SJCRH30 (cell line): ENCODE results near the gene KCNS1. TPM values are rescaled to one million over a fixed set of nuclear protein-coding genes. Genes with fewer than 3 reads are reported as not detected.
"Not testable (repeated sequence)": the region's sequence is repeated elsewhere in the genome, so short reads cannot be mapped to it uniquely, and the experiment has no call there.

ENCODE experiments used
- DNase-seq, 2 experiments: peaks; one replicate each; pipeline ENCODE4 v3.0.0-alpha.2; 2015 to 2020
- H3K27ac ChIP-seq: fragments of 250-450 bp; sonication (Bioruptor Pico); 2 replicates; pipeline ENCODE4 v1.5.1; 2020; ENCODE audit warnings: mild to moderate bottlenecking, moderate library complexity
- H3K27me3 ChIP-seq: fragments of 250-450 bp; sonication (Bioruptor Pico); 2 replicates; pipeline ENCODE4 v1.5.1; 2020; ENCODE audit warnings: mild to moderate bottlenecking, moderate library complexity
- H3K36me3 ChIP-seq: fragments of 250-450 bp; sonication (Bioruptor Pico); 2 replicates; pipeline ENCODE4 v1.5.1; 2020; ENCODE audit warnings: mild to moderate bottlenecking, moderate library complexity
- H3K4me1 ChIP-seq: fragments of 250-450 bp; sonication (Bioruptor Pico); 2 replicates; pipeline ENCODE4 v1.5.1; 2020; ENCODE audit warnings: mild to moderate bottlenecking, moderate library complexity
- H3K4me3 ChIP-seq: fragments of 250-450 bp; sonication (Bioruptor Pico); 2 replicates; pipeline ENCODE4 v1.5.1; 2020; ENCODE audit warnings: mild to moderate bottlenecking, moderate library complexity
- H3K9me3 ChIP-seq: fragments of 250-450 bp; sonication (Bioruptor Pico); replicated peaks from 2 replicates; pipeline ENCODE4 v1.5.1; 2020; ENCODE audit warnings: mild to moderate bottlenecking, moderate library complexity
- total RNA-seq: library from RNA; depleted of rRNA; stranded (reverse); fragments of >200 nt; shearing (Covaris generic); gene quantifications from 2 replicates; pipeline ENCODE4 v1.2.3, GENCODE V29; 2014; rRNA removed

KCNS1 gene, protein sequence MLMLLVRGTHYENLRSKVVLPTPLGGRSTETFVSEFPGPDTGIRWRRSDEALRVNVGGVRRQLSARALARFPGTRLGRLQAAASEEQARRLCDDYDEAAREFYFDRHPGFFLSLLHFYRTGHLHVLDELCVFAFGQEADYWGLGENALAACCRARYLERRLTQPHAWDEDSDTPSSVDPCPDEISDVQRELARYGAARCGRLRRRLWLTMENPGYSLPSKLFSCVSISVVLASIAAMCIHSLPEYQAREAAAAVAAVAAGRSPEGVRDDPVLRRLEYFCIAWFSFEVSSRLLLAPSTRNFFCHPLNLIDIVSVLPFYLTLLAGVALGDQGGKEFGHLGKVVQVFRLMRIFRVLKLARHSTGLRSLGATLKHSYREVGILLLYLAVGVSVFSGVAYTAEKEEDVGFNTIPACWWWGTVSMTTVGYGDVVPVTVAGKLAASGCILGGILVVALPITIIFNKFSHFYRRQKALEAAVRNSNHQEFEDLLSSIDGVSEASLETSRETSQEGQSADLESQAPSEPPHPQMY
- total RNA-seq = not detected in 2 replicates

DNA sequence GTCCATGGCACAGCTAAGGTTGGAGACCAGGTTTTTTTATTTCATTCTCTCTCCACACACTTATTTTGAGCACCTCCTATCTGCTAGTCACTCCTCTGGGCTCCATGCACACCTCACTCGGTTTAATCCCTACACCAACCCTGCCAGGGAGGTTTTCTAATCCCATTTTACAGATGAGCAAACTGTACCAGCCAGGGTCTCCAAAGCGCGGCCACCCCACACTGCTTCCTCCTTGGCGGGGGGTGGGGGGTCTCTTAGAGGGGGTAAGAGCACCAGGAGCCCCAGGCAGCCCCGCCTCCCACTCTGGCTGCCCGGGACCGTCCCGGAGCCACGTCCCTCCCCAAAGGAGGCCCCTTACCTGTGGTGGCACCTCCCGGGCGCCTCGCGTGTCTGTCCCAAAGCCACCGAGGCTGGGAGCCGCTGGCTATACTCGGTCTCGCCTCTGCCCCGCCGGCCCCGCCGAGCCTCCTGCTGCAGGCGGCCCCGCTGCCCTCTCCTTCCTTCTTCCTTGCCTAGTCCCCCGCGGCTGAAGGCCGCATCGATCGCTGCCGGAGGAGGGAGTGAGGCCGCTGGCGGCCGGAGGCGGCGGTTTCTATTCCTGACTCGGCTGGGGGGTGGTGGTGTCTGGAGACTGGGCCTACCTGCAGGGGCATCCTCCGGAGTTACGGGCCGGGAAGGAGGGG, at the start of gene KCNS1:
Gene KCNS1, minus strand, starts transcription at position 565 of the 683 bp plus-strand sequence. CDS start 1,891 bp downstream, outside the sequence.
- H3K4me1 ChIP-seq = peaks cover 4% of the 10 kb centered on the region; the same call in 1 of the 2 replicates
- no peak within 1 kb of the TSS for H3K27ac ChIP-seq
- no peak within 1 kb of the TSS for H3K4me3 ChIP-seq
- no peaks in the 10 kb centered on the region for H3K27me3 ChIP-seq
- H3K36me3 ChIP-seq = no peaks in the 10 kb centered on the region
- DNase-seq = no peak
- H3K9me3 ChIP-seq = no peaks in the 10 kb centered on the region

DNA sequence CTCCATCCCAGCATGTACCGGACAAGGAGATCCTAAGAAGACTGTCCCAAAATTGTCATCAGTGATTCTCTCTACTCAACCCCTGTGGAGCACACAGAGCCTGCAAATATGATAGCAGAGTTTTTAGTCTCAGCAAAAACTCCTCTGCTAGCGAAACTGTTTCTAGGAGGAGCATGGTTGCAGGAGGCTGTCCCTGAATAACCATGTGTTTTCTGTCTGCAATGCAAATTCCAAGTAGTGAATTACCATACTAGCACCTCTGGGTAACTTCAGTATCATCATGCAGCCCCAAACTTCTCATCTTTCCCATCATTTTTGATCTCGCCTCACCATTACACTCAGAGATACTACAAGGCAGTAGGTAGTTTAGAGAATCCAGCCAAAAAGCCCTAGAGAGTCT, 48.1 kb upstream of the KCNS1 start:
- no peak for DNase-seq
- H3K27ac ChIP-seq = no peak overlapping the region
- H3K4me3 ChIP-seq = no peak overlapping the region
- no peaks in the 10 kb centered on the region for H3K9me3 ChIP-seq
- no peaks in the 10 kb centered on the region for H3K4me1 ChIP-seq
- H3K36me3 ChIP-seq = no peaks in the 10 kb centered on the region
- peaks cover 9% of the 10 kb centered on the region for H3K27me3 ChIP-seq

DNA sequence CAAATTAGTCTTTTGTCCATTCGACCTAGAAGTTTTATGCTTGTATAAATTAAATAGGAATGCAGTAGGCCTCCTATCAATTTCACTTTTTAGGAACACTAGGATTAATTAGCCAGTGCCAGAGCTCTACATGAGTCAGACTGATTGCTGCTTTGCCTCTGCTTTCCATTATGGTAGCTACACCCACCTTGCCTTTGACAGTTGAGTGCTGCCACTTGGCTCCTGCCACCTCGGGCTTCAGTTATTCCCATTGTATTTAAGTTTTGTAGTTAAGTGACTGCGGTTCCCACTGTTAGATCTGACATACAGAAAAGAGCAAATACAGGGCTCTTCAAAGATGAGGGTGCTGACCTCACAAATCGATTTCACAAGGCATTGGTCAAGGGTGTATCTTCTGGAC, 39.9 kb upstream of the KCNS1 start:
- H3K27ac ChIP-seq = no peak overlapping the region
- DNase-seq = no peak
- H3K36me3 ChIP-seq = no peaks in the 10 kb centered on the region
- H3K27me3 ChIP-seq = peaks cover 29% of the 10 kb centered on the region
- no peaks in the 10 kb centered on the region for H3K4me1 ChIP-seq
- no peaks in the 10 kb centered on the region for H3K9me3 ChIP-seq
- no peak overlapping the region for H3K4me3 ChIP-seq

DNA sequence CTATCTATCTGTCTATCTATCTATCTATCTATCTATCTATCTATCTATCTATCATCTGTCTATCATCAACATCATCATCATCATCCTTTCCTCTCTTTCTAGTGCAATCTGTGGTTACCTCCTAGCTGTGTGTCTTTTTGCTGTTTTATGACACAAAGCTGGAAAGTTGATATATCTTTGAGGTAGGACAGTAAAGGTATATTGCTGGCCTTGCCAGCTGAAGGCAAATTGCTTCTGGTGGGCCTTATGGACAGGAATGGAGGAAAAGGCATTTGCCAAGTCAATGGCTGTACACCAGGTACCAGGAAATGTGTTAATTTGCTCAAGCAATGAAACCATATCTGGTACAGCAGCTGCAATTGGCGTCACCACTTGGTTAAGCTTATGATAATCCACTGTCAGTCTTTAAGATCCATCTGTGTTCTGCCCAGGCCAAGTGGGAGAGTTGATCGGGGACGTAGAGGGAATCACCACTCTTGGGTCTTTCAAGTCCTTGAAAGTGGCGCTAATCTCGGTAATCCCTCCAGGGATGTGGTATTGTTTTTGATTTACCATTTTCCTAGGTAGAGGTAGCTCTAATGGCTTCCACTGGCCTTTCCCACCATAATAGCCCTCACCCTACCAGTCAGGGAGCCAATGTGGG, 38.9 kb upstream of the KCNS1 start:
- peaks cover 28% of the 10 kb centered on the region for H3K27me3 ChIP-seq
- H3K4me3 ChIP-seq, DNase-seq, H3K9me3 ChIP-seq, H3K27ac ChIP-seq, H3K4me1 ChIP-seq, H3K36me3 ChIP-seq: not testable (repeated sequence)

DNA sequence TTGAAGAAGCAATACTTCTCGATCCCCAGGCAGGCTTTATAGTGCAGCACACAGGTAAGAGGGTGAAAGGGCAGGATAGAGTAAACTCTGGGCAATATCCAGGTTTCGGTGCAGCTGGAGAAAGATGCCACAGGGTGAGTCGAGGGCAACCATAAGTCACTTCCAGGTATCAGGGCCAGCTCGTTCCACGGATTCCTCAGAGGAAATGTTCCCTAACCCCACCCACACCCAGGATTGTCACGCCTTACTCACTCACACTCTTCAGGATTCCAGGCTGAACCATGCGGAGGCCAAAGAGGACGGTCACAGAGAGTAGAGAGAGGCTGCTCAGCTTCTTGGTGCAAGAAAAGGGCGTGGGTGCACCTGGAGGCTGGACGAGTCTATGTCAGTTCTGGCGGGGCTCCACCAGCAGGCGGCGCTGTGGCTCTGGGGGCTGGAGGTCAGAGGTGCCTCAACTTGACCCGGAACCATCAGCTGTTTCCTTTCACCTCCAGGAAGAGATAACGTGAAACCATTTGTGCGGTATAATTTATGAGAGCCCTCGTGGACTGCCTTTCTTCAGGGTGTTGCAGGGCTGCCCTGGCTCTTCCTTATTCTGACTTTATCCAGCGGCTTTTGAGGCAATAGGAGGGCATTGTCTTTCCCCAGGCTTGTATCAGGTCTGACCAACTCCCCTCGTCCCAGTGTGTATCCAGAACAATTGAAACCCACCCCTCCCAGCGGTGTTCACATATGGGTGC, 37.8 kb upstream of the KCNS1 start:
- DNase-seq = peak; percentile 70 to 72
- H3K9me3 ChIP-seq = no peaks in the 10 kb centered on the region

DNA sequence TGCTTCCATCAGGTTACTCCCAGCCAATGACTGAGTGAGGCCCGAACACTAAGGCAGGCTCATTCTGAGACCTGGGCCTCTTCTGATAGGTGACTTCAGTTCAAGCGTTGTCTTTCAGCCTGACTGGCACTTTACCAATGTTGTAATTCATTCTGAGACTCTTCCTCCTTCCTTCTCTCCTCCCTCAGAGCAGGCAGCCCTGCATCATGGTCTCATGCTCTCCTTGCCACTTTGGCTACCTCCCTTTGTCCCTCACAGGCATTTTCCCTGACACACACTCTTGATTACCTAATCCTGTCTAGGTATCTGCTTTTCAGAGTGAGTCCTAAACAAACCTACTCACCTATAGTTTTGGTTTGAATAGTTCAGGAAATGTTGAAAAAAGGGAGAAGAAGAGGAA, 36.0 kb upstream of the KCNS1 start:
- no peak for DNase-seq
- Histone ChIP-seq H3K9me3 (no peaks in the 10 kb centered on the region), H3K27ac (no peak overlapping the region), H3K4me3 (no peak overlapping the region), H3K4me1 (no peaks in the 10 kb centered on the region), H3K27me3 (peaks cover 12% of the 10 kb centered on the region), H3K36me3 (no peaks in the 10 kb centered on the region)

More for the DNA sequence above, 37.8 kb upstream of the KCNS1 start:
- Histone ChIP-seq H3K36me3 (no peaks in the 10 kb centered on the region), H3K27me3 (peaks cover 17% of the 10 kb centered on the region), H3K4me3 (no peak overlapping the region), H3K27ac (no peak overlapping the region), H3K4me1 (no peaks in the 10 kb centered on the region)

DNA sequence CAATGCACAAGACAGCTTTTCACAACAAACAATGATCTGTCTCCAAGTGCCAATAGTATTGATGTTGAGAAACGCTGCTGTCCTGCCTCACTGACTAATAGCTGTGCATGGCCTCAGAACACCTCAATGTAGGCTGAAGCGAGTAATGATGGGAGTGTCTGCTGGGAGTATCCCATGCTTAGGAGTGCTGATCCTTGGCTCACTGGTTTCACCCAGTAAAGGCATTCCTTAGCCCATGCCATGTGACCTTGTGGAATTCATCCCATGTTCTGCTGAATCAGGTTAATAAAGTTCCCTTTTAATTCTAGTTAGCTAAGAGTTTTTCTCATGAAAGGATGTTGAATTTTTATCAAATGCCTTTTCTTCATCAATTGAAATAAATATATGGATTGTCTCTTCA, 27.2 kb upstream of the KCNS1 start:
- H3K27ac ChIP-seq = no peak overlapping the region
- no peaks in the 10 kb centered on the region for H3K9me3 ChIP-seq
- no peaks in the 10 kb centered on the region for H3K36me3 ChIP-seq
- no peaks in the 10 kb centered on the region for H3K4me1 ChIP-seq
- H3K27me3 ChIP-seq = peaks cover 8% of the 10 kb centered on the region
- no peak for DNase-seq
- H3K4me3 ChIP-seq = no peak overlapping the region

DNA sequence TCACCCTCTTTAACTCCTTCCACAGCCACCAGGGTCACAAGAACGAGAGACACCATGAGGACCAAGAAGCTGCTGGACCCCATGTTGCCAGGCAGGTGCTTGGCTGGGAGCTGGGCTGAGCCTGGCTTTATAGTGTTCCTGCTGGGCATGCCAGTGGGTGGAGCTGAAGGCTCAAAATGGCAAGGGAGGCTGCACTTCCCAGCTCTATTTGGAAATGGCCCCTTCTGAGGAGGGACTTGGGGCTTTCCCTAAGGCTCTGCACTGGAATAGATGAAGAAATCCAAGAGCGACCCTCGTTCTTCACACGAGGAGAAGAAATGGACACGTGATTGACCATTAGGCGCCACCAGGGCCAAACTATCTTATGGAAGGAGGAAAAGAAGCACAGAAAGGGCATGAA, 23.4 kb upstream of the KCNS1 start, which contains the start of gene WFDC12:
Gene WFDC12, minus strand, starts transcription at position 101 of the 400 bp plus-strand sequence. Its CDS starts 18 bp downstream, at position 83.
- no peak for DNase-seq
- H3K9me3 ChIP-seq = no peaks in the 10 kb centered on the region
- no peak within 1 kb of the TSS for H3K27ac ChIP-seq

DNA sequence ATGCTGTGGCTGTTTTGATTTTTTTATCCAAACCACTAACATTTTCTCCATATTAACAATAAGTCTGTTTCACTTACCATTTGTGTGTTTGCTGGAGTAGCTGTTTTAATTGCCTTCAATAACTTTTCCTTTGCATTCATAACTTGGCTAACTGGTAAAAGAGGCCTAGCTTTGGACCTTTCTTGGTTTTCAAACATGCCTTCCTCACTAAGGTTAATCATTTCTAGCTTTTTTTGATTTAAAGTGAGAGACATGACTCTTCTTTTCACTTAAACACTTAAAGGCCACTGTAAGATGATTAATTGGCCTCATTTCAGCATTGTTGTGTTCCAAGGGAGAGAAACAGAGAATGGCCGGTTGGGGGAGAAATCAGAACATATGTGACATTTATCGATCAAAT, 20.5 kb upstream of the KCNS1 start:
- peaks cover 12% of the 10 kb centered on the region for H3K27me3 ChIP-seq
- no peaks in the 10 kb centered on the region for H3K9me3 ChIP-seq
- no peak for DNase-seq
- no peak overlapping the region for H3K4me3 ChIP-seq
- H3K36me3 ChIP-seq = no peaks in the 10 kb centered on the region
- no peak overlapping the region for H3K27ac ChIP-seq
- H3K4me1 ChIP-seq = no peaks in the 10 kb centered on the region

More for the DNA sequence above, 23.4 kb upstream of the KCNS1 start, which contains the start of gene WFDC12:
- no peak within 1 kb of the TSS for H3K4me3 ChIP-seq
- no peaks in the 10 kb centered on the region for H3K4me1 ChIP-seq
- H3K36me3 ChIP-seq = no peaks in the 10 kb centered on the region
- peaks cover 8% of the 10 kb centered on the region for H3K27me3 ChIP-seq

DNA sequence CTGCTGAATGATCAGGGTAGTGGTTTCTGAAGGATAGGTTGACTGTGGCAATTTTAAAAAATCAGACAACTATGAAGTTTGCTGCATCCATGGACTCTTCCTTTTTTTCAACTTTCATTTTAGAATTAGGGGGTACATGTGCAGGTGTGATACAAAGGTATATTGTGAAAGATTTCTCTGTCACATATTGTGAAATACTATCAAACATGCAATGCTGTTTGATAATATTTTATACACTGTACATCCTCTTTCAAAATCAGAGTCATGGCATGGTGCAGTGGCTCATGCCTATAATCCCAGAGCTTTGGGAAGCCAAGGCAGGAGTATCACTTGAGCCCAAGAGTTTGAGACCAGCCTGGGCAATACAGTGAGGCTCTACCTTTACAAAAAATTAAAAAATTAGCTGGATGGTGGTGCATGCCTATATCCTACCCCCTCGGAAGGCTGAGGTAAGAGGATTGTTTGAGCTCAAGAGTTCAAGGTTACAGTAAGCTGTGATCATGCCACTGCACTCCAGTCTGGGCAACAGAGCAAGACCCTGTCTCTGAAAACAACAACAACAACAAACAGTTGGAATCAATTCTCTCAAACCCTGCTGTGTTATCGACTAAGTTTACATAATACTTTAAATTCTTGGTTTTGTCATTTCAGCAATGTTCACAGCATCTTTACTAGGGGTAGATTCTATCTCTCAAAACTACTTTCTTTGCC, 18.8 kb upstream of the KCNS1 start:
- Histone ChIP-seq H3K4me3 (no peak overlapping the region), H3K4me1 (no peaks in the 10 kb centered on the region), H3K27me3 (peaks cover 5% of the 10 kb centered on the region), H3K27ac (no peak overlapping the region), H3K36me3 (no peaks in the 10 kb centered on the region), H3K9me3 (no peaks in the 10 kb centered on the region)
- no peak for DNase-seq

DNA sequence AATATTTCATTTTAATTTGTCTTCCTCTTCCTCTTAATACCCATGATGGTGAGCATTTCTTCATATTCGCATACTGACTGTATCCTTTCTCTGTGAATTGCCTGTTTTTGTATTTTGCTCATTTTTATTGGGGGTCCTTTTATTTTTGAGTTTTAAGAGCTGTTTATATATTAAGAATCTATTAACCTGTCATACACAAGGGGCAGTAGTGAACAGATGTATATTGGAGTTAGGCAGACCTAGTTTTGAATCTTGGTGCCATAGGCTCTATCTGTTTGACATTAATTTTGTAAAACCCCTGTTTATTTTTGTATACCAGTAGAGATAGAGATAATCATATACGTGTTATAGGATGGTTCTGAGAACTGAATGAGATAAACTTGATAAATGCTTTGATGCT, 17.1 kb upstream of the KCNS1 start:
- no peak overlapping the region for H3K4me3 ChIP-seq
- no peaks in the 10 kb centered on the region for H3K36me3 ChIP-seq
- no peaks in the 10 kb centered on the region for H3K9me3 ChIP-seq
- H3K27me3 ChIP-seq = peaks cover 5% of the 10 kb centered on the region
- DNase-seq = no peak
- H3K27ac ChIP-seq = no peak overlapping the region
- no peaks in the 10 kb centered on the region for H3K4me1 ChIP-seq

DNA sequence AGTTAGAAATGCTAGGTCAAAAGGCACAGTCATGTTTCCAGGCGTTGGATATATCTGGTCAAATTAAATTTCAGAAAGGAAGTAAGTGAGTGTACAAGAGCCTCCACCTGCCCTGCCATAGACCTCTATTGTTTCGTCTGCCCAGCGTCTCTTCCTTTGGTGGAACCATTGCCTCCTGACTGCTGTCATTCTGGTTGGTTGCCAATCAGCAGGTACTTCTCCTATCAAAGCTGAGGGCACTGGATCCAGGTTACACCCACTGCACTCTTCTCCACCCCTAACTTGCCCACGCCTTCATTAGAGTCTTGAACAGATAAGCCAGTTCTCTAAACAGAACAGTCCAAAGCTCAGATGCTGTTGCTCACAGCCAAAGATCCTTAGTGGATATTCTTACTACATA, 16.7 kb upstream of the KCNS1 start:
- Histone ChIP-seq H3K9me3 (no peaks in the 10 kb centered on the region), H3K27ac (no peak overlapping the region), H3K4me3 (no peak overlapping the region), H3K4me1 (no peaks in the 10 kb centered on the region), H3K36me3 (no peaks in the 10 kb centered on the region), H3K27me3 (peaks cover 5% of the 10 kb centered on the region)
- no peak for DNase-seq

DNA sequence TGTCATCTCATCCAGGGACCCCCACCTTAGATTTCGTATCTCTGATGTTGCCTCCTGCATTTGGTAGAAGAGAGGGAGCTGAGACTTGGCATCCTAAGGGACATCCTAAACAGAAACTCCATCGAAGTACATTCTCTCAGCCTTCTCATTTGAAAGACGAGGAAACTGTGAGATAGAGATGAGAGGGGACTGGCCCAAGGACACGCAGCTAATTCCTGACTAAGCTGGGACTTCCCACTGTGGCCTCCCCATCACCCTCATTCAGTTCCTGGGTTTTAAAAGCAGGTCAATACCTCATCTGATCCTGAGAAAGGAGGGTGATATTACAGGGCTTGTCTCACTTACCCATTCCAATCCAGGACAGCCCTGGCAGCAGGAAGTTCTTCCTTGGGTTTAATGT, 14.9 kb upstream of the KCNS1 start:
- no peak overlapping the region for H3K4me3 ChIP-seq
- H3K27me3 ChIP-seq = peaks cover 10% of the 10 kb centered on the region
- no peaks in the 10 kb centered on the region for H3K4me1 ChIP-seq
- H3K36me3 ChIP-seq = no peaks in the 10 kb centered on the region
- DNase-seq = no peak
- H3K27ac ChIP-seq = no peak overlapping the region
- H3K9me3 ChIP-seq = no peaks in the 10 kb centered on the region

DNA sequence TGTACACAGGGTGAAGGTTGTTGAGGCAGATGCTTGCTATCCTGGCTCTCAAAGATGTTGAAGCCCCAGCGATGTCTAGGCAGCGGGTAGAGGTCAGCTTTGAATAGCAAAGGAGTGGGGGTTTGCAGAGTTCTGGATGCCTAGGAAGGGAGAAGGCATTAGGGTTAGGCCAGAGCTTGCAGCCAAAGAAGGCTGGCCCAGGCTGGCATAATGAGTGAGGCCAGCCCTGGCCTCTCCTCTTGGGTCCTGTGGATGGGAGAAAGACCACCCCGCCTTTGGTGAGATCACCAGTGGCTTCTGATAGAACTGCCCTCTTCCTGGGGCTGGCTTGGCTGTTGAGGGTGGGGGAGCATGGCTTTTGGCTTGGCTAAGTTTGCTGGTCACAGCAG, 14.5 kb upstream of the KCNS1 start:
- Histone ChIP-seq H3K4me1 (no peaks in the 10 kb centered on the region), H3K27me3 (peaks cover 10% of the 10 kb centered on the region), H3K27ac (no peak overlapping the region), H3K9me3 (no peaks in the 10 kb centered on the region), H3K36me3 (no peaks in the 10 kb centered on the region), H3K4me3 (no peak overlapping the region)
- no peak for DNase-seq
